Stimulated activated naive B cell treated with anti-CD40 and anti-IgM and Interleukin-4, amounts not matched to agents 10 μg/mL and 1 μg/mL and 100 μg/mL, for 72 hours (primary cell): ENCODE measurements around the gene ANGPTL1.
"Not testable (repeated sequence)": the region's sequence is repeated elsewhere in the genome, so short reads cannot be mapped to it uniquely, and the experiment has no call there.

Experiments
- ATAC-seq, 2 donors: fragments of 150-1000 bp; cut with Tn5 transposase; replicated peaks; 2 replicates each; pipeline ENCODE4 v1.10.0; 2021; ENCODE audit warnings: moderate library complexity in 1 of 2
- DNase-seq: peaks from one replicate; pipeline ENCODE4 v3.0.0; 2021
- H3K27ac Mint-ChIP-seq: one replicate; pipeline ENCODE4 v1.8.0; 2022; ENCODE audit warnings: mild to moderate bottlenecking, mixed read lengths
- H3K27me3 Mint-ChIP-seq, 2 donors: one replicate each; pipeline ENCODE4 v1.8.0; 2022; ENCODE audit warnings: mixed read lengths in 2 of 2
- H3K36me3 Mint-ChIP-seq, 2 donors: one replicate each; pipeline ENCODE4 v1.8.0; 2022; ENCODE audit warnings: mixed read lengths in 2 of 2, mild to moderate bottlenecking in 1 of 2
- H3K4me1 Mint-ChIP-seq, 2 donors: one replicate each; pipeline ENCODE4 v1.8.0; 2022; ENCODE audit warnings: mixed read lengths in 2 of 2, mild to moderate bottlenecking in 1 of 2
- H3K4me3 Mint-ChIP-seq, 2 donors: one replicate each; pipeline ENCODE4 v1.8.0; 2022; ENCODE audit warnings: mild to moderate bottlenecking in 2 of 2, mixed read lengths in 2 of 2, moderate library complexity in 1 of 2
- H3K9me3 Mint-ChIP-seq, 2 donors: one replicate each; pipeline ENCODE4 v1.8.0; 2022; ENCODE audit warnings: mixed read lengths in 2 of 2, mild to moderate bottlenecking in 1 of 2

The ANGPTL1 gene

DNA sequence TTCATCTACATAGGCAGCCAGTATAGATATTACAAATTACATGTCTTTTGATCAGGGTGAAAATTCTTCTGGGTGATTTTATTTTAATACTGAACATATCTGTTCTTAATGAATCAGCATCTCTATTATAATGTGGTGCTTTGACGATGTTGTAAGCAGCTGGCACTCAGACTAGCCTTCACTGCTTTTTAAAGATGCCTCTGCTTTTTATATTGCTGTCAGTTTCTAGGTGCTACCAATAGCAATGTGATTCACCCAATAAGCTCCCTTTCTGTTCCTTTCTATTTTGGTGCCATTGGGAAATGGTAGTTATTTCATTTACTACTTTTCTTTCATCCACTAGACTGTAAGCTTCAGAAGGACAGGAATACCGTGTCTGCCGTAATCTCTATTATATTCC, 11.1 kb upstream of the ANGPTL1 start:
- ATAC-seq: no peak
- no peak overlapping the region for H3K4me3 Mint-ChIP-seq
- peaks cover 10 to 26% of the 10 kb centered on the region in 2 donors for H3K36me3 Mint-ChIP-seq
- no peaks in the 10 kb centered on the region for H3K9me3 Mint-ChIP-seq
- peak overlapping the region; percentile 37 for H3K27ac Mint-ChIP-seq
- peaks cover 8 to 10% of the 10 kb centered on the region in 2 donors for H3K4me1 Mint-ChIP-seq
- no peak for DNase-seq
- H3K27me3 Mint-ChIP-seq: no peaks in the 10 kb centered on the region

DNA sequence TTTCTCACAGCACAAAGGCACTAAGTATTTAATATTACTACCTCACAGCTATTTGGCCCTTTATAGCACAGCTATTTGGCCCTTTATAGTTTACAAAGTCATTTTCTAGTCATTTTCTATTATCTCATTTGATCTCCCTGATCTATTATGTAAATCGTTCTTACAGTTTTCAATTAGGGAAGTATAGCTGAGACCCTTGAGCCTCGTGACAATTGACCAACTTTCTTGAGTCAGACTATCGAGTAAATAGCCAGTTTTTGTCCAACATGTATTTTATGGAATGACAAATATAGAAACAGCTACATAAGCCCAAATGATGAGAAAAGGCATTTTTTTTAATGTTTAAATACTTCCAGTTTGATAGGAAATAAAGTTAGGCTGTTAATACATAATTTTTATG, 7.0 kb upstream of the ANGPTL1 start:
- Mint-ChIP-seq H3K9me3 (no peaks in the 10 kb centered on the region), H3K4me1 (peaks cover 7 to 18% of the 10 kb centered on the region in 2 donors), H3K27me3 (no peaks in the 10 kb centered on the region), H3K27ac (no peak overlapping the region), H3K36me3 (peaks cover 9 to 32% of the 10 kb centered on the region in 2 donors), H3K4me3 (no peak overlapping the region)
- DNase-seq: no peak
- ATAC-seq: no peak

DNA sequence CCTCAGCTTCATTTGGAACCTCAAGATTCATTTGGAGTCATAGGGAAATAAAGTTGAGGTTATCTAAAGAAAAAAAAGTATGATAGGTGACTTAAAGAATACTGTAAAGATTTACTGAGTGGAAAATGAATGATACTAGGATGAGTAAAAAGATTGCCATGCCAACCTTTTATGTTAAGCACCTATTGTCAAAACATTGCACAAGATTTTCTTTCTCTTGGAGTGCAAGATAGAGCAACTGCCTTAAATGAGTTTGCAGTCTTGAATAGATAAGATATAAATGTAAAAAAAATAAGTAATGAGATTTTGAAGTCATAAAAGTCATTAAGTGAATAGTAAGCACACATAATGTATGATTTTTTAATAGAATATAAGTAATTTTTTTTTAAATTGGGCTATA, 5.1 kb upstream of the ANGPTL1 start:
- Mint-ChIP-seq H3K36me3 (peaks cover 13 to 29% of the 10 kb centered on the region in 2 donors), H3K9me3 (no peaks in the 10 kb centered on the region), H3K27ac (no peak overlapping the region), H3K27me3 (no peaks in the 10 kb centered on the region), H3K4me1 (peaks cover 15 to 35% of the 10 kb centered on the region in 2 donors), H3K4me3 (no peak overlapping the region)
- ATAC-seq (no peak), DNase-seq (no peak)

DNA sequence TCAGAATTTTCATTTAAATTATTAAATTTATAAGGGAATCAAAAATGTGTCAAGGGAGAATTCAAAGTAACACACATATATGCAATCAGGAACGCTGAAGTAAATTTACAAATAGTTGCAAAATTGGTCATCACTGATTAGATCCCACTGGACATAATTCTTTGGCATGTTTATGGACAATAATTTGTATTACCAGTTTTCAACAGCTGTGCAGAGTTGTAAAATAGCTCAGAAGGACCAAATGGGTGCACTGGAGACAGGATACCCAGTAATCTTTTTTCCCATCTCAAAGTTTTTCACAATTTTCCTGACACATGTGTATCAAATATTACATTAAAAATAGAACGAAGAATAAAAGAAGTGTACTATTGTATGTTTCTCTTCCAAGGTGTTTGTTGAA, 4.1 kb upstream of the ANGPTL1 start:
- peak overlapping the region; percentile 16 for H3K27ac Mint-ChIP-seq
- no peaks in the 10 kb centered on the region for H3K9me3 Mint-ChIP-seq
- no peaks in the 10 kb centered on the region for H3K27me3 Mint-ChIP-seq
- peaks cover 13 to 23% of the 10 kb centered on the region in 2 donors for H3K36me3 Mint-ChIP-seq
- no peak for DNase-seq
- peaks cover 16 to 37% of the 10 kb centered on the region in 2 donors for H3K4me1 Mint-ChIP-seq
- no peak overlapping the region for H3K4me3 Mint-ChIP-seq
- ATAC-seq: no peak

DNA sequence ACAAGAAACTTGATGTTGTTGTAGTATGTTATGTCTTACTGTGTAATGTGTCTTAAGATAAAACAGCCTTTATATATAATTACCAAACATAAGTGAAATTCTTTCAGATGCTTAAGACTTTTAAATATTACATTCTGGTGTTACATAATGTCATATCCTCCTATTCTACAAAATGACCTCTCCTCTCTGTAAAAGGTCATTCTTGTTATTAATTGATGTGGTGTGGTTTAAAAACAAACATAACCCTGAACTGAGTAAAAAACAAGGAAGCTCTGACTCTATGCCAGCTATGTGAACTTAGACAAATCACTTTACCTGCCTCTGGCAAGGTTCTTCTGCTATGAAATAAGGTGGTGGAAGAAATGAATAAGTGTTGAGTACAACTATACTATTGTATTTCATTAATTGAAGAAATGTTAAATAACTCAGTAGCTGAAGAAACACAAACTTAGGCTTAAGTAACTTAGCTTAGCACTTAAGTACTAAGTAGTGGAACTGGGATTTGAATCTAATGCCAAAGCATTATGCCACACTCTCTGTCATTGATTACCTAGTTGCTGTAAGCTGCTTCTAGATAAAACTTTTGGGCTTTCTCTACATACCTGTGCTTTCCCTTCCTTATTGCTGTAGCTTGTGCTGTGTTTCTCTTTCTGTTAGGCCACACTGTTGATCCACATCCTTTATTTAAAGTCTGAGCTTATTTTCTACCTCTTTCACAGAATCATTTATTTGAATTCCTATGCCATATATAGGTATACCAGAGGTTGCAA, 859 bp upstream of the ANGPTL1 start:
- ATAC-seq (peak; percentile 77 to 79), DNase-seq (no peak)
- Mint-ChIP-seq H3K4me3 (no peak overlapping the region), H3K27me3 (no peaks in the 10 kb centered on the region), H3K4me1 (peaks cover 24 to 46% of the 10 kb centered on the region in 2 donors), H3K36me3 (peaks cover 17 to 26% of the 10 kb centered on the region in 2 donors), H3K27ac (peak overlapping the region; percentile 27), H3K9me3 (no peaks in the 10 kb centered on the region)

DNA sequence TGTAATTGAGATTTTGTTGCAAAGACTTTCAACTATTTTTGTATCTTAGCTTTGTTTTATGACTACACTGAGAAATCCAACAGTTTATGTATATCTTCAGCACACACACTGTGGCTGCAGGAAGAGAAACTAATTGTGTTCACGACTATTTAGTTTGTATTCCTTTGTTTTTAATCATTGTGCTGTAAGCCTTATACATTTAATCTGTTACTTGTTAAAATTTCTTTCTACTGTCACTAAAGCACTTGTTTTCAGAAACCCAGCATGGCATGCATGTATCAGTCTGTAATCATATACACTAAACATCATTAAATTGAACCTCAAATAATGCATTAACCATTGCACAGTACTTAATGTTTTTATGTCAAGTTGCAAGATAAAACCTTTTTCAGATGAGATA, 656 bp downstream of the ANGPTL1 start:
- H3K4me3 Mint-ChIP-seq: no peak overlapping the region
- no peak for ATAC-seq
- H3K27me3 Mint-ChIP-seq: no peaks in the 10 kb centered on the region
- H3K4me1 Mint-ChIP-seq: peaks cover 27 to 48% of the 10 kb centered on the region in 2 donors
- no peak overlapping the region for H3K27ac Mint-ChIP-seq
- H3K36me3 Mint-ChIP-seq: peaks cover 11 to 22% of the 10 kb centered on the region in 2 donors
- DNase-seq: no peak
- H3K9me3 Mint-ChIP-seq: no peaks in the 10 kb centered on the region

DNA sequence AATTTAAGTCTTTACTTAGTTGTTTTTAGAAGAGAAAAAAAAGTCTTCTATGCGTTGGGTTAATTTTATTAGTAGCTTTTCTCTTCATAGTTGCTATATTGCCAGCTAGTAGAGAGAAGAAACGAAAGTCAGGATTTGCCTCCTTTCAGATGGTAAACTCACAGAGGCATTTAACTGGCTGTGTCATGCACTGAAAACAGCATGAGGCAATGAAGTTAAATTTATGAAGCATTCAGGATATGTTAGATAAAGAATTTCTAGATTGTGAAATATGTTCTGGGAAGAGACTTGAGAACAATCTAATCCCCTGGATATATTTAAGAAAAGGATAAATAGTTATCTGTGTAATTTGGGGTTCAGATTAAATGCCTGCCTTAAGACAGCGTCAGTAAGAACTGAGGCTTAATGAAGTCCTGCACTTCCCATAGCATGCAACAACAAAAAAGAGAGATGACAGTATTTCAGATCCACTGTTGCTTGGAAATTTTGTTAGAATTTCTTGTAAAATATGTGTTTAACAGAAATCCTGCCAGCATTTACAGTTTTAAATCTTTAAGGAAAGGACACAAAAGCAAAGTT, 1.7 kb downstream of the ANGPTL1 start:
- Mint-ChIP-seq H3K9me3 (no peaks in the 10 kb centered on the region), H3K27me3 (no peaks in the 10 kb centered on the region), H3K4me1 (peaks cover 29 to 50% of the 10 kb centered on the region in 2 donors), H3K27ac (no peak overlapping the region), H3K4me3 (no peak overlapping the region), H3K36me3 (peaks cover 12 to 21% of the 10 kb centered on the region in 2 donors)
- DNase-seq: no peak
- ATAC-seq: no peak

DNA sequence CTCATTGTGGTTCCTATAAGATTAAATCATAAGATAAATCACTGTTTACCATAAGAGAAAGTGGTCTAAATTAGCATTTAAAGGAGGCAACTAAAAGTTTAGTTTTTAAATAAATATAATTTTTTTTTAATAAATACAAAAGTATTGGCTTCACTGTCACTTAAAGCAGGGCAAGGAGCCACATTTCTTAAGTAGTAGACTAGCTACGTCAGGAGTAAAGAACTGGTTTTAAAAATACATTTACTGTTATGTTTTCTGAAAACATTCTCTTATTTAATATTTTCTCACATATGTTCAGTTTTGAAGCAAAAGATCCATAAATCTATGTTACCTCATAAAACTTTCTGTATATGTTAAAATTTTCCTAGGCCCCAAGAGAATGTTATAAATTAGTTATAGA, 2.2 kb downstream of the ANGPTL1 start:
- ATAC-seq: no peak
- H3K36me3 Mint-ChIP-seq: peaks cover 12 to 22% of the 10 kb centered on the region in 2 donors
- no peaks in the 10 kb centered on the region for H3K9me3 Mint-ChIP-seq
- DNase-seq: no peak
- no peaks in the 10 kb centered on the region for H3K27me3 Mint-ChIP-seq
- no peak overlapping the region for H3K27ac Mint-ChIP-seq
- peaks cover 29 to 54% of the 10 kb centered on the region in 2 donors for H3K4me1 Mint-ChIP-seq
- no peak overlapping the region for H3K4me3 Mint-ChIP-seq

DNA sequence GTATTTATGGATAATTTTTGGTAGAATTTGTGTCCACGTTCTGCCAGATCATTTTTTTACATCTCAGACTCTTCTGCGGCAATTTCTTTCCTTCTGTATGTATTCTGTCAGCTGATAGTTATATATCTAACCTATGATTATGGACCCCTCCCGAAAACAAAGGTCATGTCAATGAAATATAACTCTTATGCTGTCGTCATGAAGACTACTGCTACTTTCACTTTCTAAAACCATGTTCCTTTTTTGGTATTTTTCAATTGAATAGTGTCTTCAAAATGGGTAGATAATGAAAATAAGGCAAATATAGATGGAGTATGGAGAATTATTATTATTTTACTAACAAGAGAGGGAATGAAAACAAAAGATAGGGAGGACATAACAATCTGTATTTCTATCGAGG, 3.2 kb downstream of the ANGPTL1 start:
- Mint-ChIP-seq H3K27ac (peak overlapping the region; percentile 95), H3K36me3 (peaks cover 10 to 23% of the 10 kb centered on the region in 2 donors), H3K9me3 (no peaks in the 10 kb centered on the region), H3K4me1 (peaks cover 34 to 60% of the 10 kb centered on the region in 2 donors), H3K4me3 (peak overlapping the region; percentile 75 to 77), H3K27me3 (no peaks in the 10 kb centered on the region)
- DNase-seq (no peak), ATAC-seq (peak; percentile 43 to 49)

DNA sequence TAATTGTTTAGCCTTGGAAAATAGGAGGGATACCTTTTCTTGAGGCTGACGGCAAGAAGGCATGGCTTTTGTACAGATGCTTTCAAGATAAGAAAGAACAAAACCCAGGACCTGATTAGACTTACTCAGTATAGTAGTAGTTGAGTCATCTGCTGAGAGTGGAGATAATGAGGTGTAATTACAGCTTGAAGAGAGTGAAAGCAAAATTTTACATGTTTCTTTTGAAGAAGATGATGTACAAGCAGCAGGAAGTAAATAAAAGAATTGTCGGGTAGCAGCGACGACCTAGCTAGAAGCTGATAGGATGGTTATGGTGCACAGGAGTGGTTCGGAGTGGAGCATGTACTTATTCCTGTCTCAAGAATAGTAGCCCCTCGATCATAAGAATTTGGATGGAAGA, 6.6 kb downstream of the ANGPTL1 start:
- H3K36me3 Mint-ChIP-seq: peaks cover 14 to 38% of the 10 kb centered on the region in 2 donors
- peaks cover 29 to 54% of the 10 kb centered on the region in 2 donors for H3K4me1 Mint-ChIP-seq
- DNase-seq (no peak), ATAC-seq (peak in 1 of 2 donors; percentile 61)
- peak overlapping the region; percentile 15 for H3K27ac Mint-ChIP-seq
- H3K27me3 Mint-ChIP-seq: no peaks in the 10 kb centered on the region
- H3K9me3 Mint-ChIP-seq: no peaks in the 10 kb centered on the region
- no peak overlapping the region for H3K4me3 Mint-ChIP-seq

DNA sequence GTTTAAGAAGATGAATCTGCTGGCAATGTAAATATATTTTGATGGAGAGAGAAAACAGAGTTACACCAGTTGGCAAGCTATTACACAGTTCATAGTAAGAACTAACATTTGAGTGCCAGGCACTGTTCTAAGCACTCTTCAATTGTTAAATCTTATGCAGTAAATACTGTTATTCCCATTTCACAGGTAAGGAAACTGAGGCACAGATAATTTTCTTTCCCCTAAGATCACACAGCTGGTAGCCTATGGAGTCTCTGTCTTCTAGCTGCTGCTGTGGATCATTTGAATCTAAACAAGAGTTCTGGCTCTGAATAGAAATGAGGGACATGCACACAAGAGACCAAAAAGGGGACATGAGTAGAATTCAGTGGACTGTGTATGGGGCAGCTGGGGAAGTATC, 8.0 kb downstream of the ANGPTL1 start:
- ATAC-seq: no peak
- Mint-ChIP-seq H3K4me1 (peaks cover 29 to 54% of the 10 kb centered on the region in 2 donors), H3K27ac (peak overlapping the region; percentile 48), H3K27me3 (no peaks in the 10 kb centered on the region), H3K9me3 (no peaks in the 10 kb centered on the region), H3K36me3 (peaks cover 14 to 38% of the 10 kb centered on the region in 2 donors), H3K4me3 (no peak overlapping the region)
- DNase-seq: no peak

DNA sequence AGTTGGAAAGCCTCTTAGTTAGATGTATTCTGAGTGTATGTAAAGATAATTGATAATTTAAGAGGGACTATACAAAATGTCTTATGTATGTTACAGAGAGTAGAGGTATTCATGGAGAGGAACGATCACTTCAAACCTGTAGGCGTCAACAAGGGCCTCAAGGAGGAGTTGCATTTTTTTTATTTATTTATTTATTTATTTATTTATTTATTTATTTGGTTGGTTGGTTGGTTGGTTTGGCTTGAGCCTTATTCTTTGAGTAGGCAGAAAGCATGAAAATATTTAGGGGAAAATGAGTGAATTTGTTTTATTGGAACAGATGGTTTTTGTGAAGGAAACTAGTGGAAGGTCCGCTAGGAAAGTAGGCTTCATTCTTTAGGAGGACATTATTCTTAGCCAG, 8.5 kb downstream of the ANGPTL1 start:
- Mint-ChIP-seq H3K4me3 (no peak overlapping the region), H3K27me3 (no peaks in the 10 kb centered on the region), H3K27ac (no peak overlapping the region), H3K9me3 (no peaks in the 10 kb centered on the region), H3K4me1 (peaks cover 25 to 49% of the 10 kb centered on the region in 2 donors), H3K36me3 (peaks cover 11 to 33% of the 10 kb centered on the region in 2 donors)
- ATAC-seq (no peak), DNase-seq (no peak)

DNA sequence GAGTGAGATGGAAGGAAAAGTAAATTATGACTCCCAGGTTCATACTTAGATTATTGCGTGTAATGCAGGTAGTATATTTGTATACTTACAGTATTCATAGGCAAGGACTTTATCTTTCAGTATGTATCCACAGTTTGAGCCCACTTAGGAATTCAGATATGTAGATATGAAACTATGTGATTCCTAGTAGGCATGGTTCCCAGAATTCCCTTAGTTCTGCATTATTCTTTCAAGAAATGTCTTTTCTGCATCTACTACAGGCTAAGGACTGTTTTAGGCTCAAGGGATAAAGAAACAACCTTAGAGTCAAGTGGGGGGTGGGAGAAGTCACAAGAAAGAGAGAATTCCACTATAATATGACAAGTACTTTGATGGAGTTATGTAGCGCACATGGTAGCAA, 13.8 kb downstream of the ANGPTL1 start:
- DNase-seq (no peak), ATAC-seq (no peak)
- Mint-ChIP-seq H3K36me3 (peaks cover 10% of the 10 kb centered on the region in 2 donors), H3K4me3 (no peak overlapping the region), H3K4me1 (peaks cover 0 to 15% of the 10 kb centered on the region in 2 donors), H3K9me3 (no peaks in the 10 kb centered on the region), H3K27ac (no peak overlapping the region), H3K27me3 (no peaks in the 10 kb centered on the region)

DNA sequence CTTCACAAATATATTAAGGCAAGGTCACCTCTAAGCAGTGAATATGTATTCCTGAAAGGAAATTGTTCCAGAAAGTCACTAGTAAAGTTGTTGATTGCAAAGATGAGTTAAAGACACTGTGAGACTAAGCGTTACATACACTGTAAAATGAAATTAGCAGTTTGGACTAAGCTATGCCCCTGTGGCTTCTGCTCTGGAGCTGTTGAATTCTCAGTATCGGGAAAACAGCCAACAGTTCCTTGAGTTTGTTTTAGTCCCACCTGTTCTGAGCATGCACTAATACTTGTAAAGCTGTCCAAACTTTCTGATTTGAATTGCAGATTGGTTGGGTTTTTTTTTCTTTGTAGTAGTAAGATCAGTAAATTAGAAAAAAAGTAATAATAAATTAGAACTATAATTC, 21.0 kb downstream of the ANGPTL1 start:
- H3K4me3 Mint-ChIP-seq: no peak overlapping the region
- peaks cover 0 to 18% of the 10 kb centered on the region in 2 donors for H3K4me1 Mint-ChIP-seq
- H3K36me3 Mint-ChIP-seq: peaks cover 0 to 13% of the 10 kb centered on the region in 2 donors
- DNase-seq: no peak
- no peak for ATAC-seq
- no peak overlapping the region for H3K27ac Mint-ChIP-seq
- no peaks in the 10 kb centered on the region for H3K27me3 Mint-ChIP-seq
- H3K9me3 Mint-ChIP-seq: no peaks in the 10 kb centered on the region

DNA sequence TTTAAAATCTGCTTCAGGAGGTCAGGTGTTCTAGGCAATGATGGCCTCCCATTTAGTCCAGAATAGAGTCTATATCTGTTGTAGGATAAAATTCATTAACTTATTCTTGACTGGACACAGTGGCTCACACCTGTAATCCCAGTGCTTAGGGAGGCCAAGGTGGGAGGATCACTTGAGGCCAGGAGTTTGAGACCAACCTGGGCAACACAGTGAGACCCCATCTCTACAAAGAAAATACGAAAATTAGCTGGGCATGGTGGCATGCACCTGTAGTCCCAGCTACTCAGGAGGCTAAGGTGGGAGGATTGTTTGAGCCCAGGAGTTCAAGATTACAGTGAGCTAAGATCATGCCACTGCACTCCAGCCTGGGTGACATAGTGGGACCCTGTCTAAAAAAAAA, 23.0 kb downstream of the ANGPTL1 start:
- ATAC-seq, H3K9me3 Mint-ChIP-seq, DNase-seq, H3K27me3 Mint-ChIP-seq, H3K4me3 Mint-ChIP-seq, H3K27ac Mint-ChIP-seq: not testable (repeated sequence)
- peaks cover 0 to 18% of the 10 kb centered on the region in 2 donors for H3K4me1 Mint-ChIP-seq
- H3K36me3 Mint-ChIP-seq: peaks cover 0 to 14% of the 10 kb centered on the region in 2 donors
